HCT116 (cell line): ENCODE results near the gene CR1L. TPM values are rescaled to one million over a fixed set of nuclear protein-coding genes. Genes with fewer than 3 reads are reported as not detected.

Experiments
- ATAC-seq: fragments of 200-7000 bp; cut with Tn5 transposase; 2 replicates; pipeline ENCODE4 v1.9.1; 2020; ENCODE audit warnings: mild to moderate bottlenecking, moderate library complexity
- BruUV-seq: library from RNA; stranded (reverse); fragments of 400-500 nt; replicated peaks from 2 replicates; lab custom pipeline; 2021; lab: Mats Ljungman, UMichigan
- CTCF ChIA-PET: fragments of 300-600 bp; sonication (Branson Sonifier 250); formaldehyde crosslinking; loops from one replicate; lab custom pipeline; 2021; ENCODE audit warnings: antibody characterized with exemption; lab: Charles Lee
- POLR2A ChIA-PET: fragments of 300-600, 350-600 bp; sonication (Branson Sonifier 250); formaldehyde crosslinking; loops from one replicate; lab custom pipeline; 2021; ENCODE audit warnings: antibody characterized with exemption; lab: Charles Lee
- RAD21 ChIA-PET, 2 experiments: fragments of 300-600 bp; sonication (Branson Sonifier 250); formaldehyde crosslinking; loops; one replicate each; lab custom pipeline; 2023; ENCODE audit warnings: low total read pairs in 2 of 2; ENCODE audit not compliant: uncharacterized antibody in 2 of 2, unreplicated experiment in 2 of 2, low non-redundant PET in 1 of 2; lab: Charles Lee
- DNase-seq: peaks from one replicate; pipeline ENCODE4 v3.0.0-alpha.2; 2010; ENCODE audit warnings: low read depth, low spot score
- H2AFZ ChIP-seq: fragments of 200-600 bp; shearing (Covaris generic), sonication (generic); 2 replicates; pipeline ENCODE4 v1.6.1; 2017; ENCODE audit warnings: low read depth, mixed run types, mixed read lengths, antibody characterized with exemption, low read length; ENCODE audit not compliant: poor library complexity, severe bottlenecking
- H3K27ac ChIP-seq: 2 replicates; pipeline ENCODE4 v1.5.1; 2012; ENCODE audit warnings: low read depth, low read length
- H3K27me3 ChIP-seq: fragments of 200-600 bp; sonication (generic); 2 replicates; pipeline ENCODE4 v1.6.1; 2016; ENCODE audit warnings: mixed run types, low read length, mixed read lengths; ENCODE audit not compliant: insufficient read depth
- H3K36me3 ChIP-seq, 2 experiments: fragments of 200-500 bp in 1 of 2; fragments of 200-600 bp in 1 of 2; sonication (Bioruptor generic) in 1 of 2; sonication (generic) in 1 of 2; 2 replicates each; pipeline versions ENCODE4 v1.5.1 to v1.6.1; 2014 to 2016; ENCODE audit warnings: low read length in 2 of 2, inconsistent platforms in 1 of 2, mixed read lengths in 1 of 2, mixed run types in 1 of 2; ENCODE audit not compliant: insufficient read depth in 2 of 2, control insufficient read depth in 1 of 2
- H3K4me1 ChIP-seq, 2 experiments: fragments of 200-600 bp in 1 of 2; sonication (generic) in 1 of 2; 2 replicates each; pipeline versions ENCODE4 v1.5.1 to v1.6.1; 2012 to 2017; ENCODE audit warnings: low read length in 2 of 2, inconsistent platforms in 1 of 2, mild to moderate bottlenecking in 1 of 2, mixed read lengths in 1 of 2, mixed run types in 1 of 2, moderate library complexity in 1 of 2; ENCODE audit not compliant: insufficient read depth in 2 of 2, control insufficient read depth in 1 of 2
- H3K4me2 ChIP-seq: fragments of 200-600 bp; sonication (generic); 2 replicates; pipeline ENCODE4 v1.6.1; 2017; ENCODE audit warnings: mixed run types, low read length, mixed read lengths
- H3K4me3 ChIP-seq, 2 experiments: fragments of 200-600 bp in 1 of 2; sonication (generic) in 1 of 2; replicated peaks in 1 of 2; 2 replicates each; pipeline ENCODE4 v1.5.1; 2011 to 2016; ENCODE audit warnings: low read length in 2 of 2, control low read depth in 1 of 2, low read depth in 1 of 2, mild to moderate bottlenecking in 1 of 2, mixed read lengths in 1 of 2, mixed run types in 1 of 2
- H3K79me2 ChIP-seq: fragments of 200-600 bp; sonication (generic); 2 replicates; pipeline ENCODE4 v1.6.1; 2017; ENCODE audit warnings: mild to moderate bottlenecking, mixed run types, low read length, moderate library complexity, mixed read lengths; ENCODE audit not compliant: insufficient read depth
- H3K9ac ChIP-seq: fragments of 200-600 bp; sonication (generic); 2 replicates; pipeline ENCODE4 v1.6.1; 2016; ENCODE audit warnings: low read length, mixed read lengths
- H3K9me2 ChIP-seq: fragments of 200-600 bp; sonication (generic), shearing (Covaris generic); 2 replicates; pipeline ENCODE4 v1.6.1; 2017; ENCODE audit warnings: mixed run types, mild to moderate bottlenecking, moderate library complexity; ENCODE audit not compliant: insufficient read depth
- H3K9me3 ChIP-seq, 2 experiments: fragments of 200-500 bp in 1 of 2; fragments of 200-600 bp in 1 of 2; sonication (Bioruptor generic) in 1 of 2; sonication (generic) in 1 of 2; 2 replicates each; pipeline ENCODE4 v1.6.1; 2014 to 2017; ENCODE audit warnings: low read length in 2 of 2, mixed read lengths in 2 of 2, inconsistent platforms in 1 of 2, low read depth in 1 of 2, mild to moderate bottlenecking in 1 of 2, mixed run types in 1 of 2, moderate library complexity in 1 of 2; ENCODE audit not compliant: control insufficient read depth in 1 of 2, insufficient read depth in 1 of 2
- H4K20me1 ChIP-seq: fragments of 200-600 bp; sonication (generic), shearing (Covaris generic); 2 replicates; pipeline ENCODE4 v1.6.1; 2017; ENCODE audit warnings: mixed run types, mild to moderate bottlenecking, moderate library complexity; ENCODE audit not compliant: insufficient read depth
- CTCF ChIP-seq, 3 experiments: fragments of 200-600 bp in 1 of 3; sonication (generic) in 1 of 3; IDR thresholded peaks in 2 of 3; conservative IDR thresholded peaks in 1 of 3; 2 replicates each; pipeline ENCODE4 v1.5.1; 2012 to 2017; ENCODE audit warnings: low read depth in 2 of 3, low read length in 2 of 3, antibody characterized with exemption in 1 of 3, borderline replicate concordance in 1 of 3, control low read depth in 1 of 3, mild to moderate bottlenecking in 1 of 3, mixed read lengths in 1 of 3, mixed run types in 1 of 3, moderate library complexity in 1 of 3; ENCODE audit not compliant: insufficient read depth in 1 of 3
- FOSL1 ChIP-seq: IDR thresholded peaks from 2 replicates; pipeline ENCODE4 v1.6.1; 2012; ENCODE audit warnings: low read depth
- MAX ChIP-seq: IDR thresholded peaks from 2 replicates; pipeline ENCODE4 v1.6.1; 2012
- RAD21 ChIP-seq: IDR thresholded peaks from 2 replicates; pipeline ENCODE4 v1.6.1; 2012; ENCODE audit warnings: low read depth, mild to moderate bottlenecking
- SIN3A ChIP-seq: IDR thresholded peaks from 2 replicates; pipeline ENCODE4 v1.6.1; 2012; ENCODE audit warnings: low read depth
- SP1 ChIP-seq: IDR thresholded peaks from 2 replicates; pipeline ENCODE4 v1.6.1; 2012; ENCODE audit warnings: low read depth
- YY1 ChIP-seq: IDR thresholded peaks from 2 replicates; pipeline ENCODE4 v1.6.1; 2011; ENCODE audit warnings: low read length, low read depth, moderate library complexity, mild to moderate bottlenecking; ENCODE audit not compliant: insufficient replicate concordance; ENCODE audit errors: extremely low read depth
- intact Hi-C: fragments of 100-400 bp; cut with micrococcal nuclease; formaldehyde crosslinking; loops from 2 replicates; pipeline ENCODE4 v1.10.0; 2022
- total RNA-seq: library from RNA; stranded (reverse); gene quantifications from one replicate; pipeline ENCODE4 v1.2.1, GENCODE V29; 2021; ENCODE audit not compliant: unreplicated experiment

The CR1L gene
- total RNA-seq, 1 experiment from 2014 or later = 0.15 TPM

GRCh38 chr1:207672522-207673130 is 27.7 kb downstream of the CR1L start:
- Histone ChIP-seq H3K27ac (no peak overlapping the region), H4K20me1 (no peaks in the 10 kb centered on the region), H3K9me2 (no peaks in the 10 kb centered on the region), H3K9ac (no peak overlapping the region), H3K27me3 (no peaks in the 10 kb centered on the region), H3K36me3 (no peaks in the 10 kb centered on the region), H3K4me3 (no peak overlapping the region), H3K79me2 (no peaks in the 10 kb centered on the region), H3K4me2 (no peak overlapping the region), H3K9me3 (no peaks in the 10 kb centered on the region), H2AFZ (peak overlapping the region; percentile 88), H3K4me1 (no peaks in the 10 kb centered on the region)
- ATAC-seq = peak; percentile 99
- RAD21 ChIA-PET = no interaction called here
- CTCF ChIA-PET = interaction anchor here (1.0 to 2.5 kb wide), 7 partner anchors 18 to 588 kb away, joined by 3 to 8 read pairs (median 4); no protein-coding TSS in a partner anchor
- peak; percentile 45 for DNase-seq
- intact Hi-C loops = loop anchor here (1.0 to 10.0 kb wide), 2 partner anchors 93 to 588 kb away; partner anchors contain the start of gene C4BPB
- TF ChIP-seq CTCF (IDR thresholded peaks at IDR 0.05 in 2 of 3, conservative IDR thresholded peaks at IDR 0.05 in 1 of 3; ENCODE audit: borderline replicate concordance in 1 of 3, insufficient read depth in 1 of 3, low read depth in 2 of 3, low read length in 2 of 3) (peak; percentile 66 to 79 (median 78)), SIN3A (no peak), MAX (no peak), SP1 (no peak), YY1 (no peak), RAD21 (peak; percentile 89), FOSL1 (no peak)
- TF ChIP-seq, all 23 proteins: peak for 2
- no TSS peak for BruUV-seq
- POLR2A ChIA-PET = no interaction called here
